Parathyroid adenoma (tissue), 2 donors: Measurements from ENCODE around the gene C2orf92.
"Not testable (repeated sequence)": the region's sequence is repeated elsewhere in the genome, so short reads cannot be mapped to it uniquely, and the experiment has no call there.

Experiments
- H2AFZ ChIP-seq: fragments of 300-600 bp; sonication (generic); one replicate; pipeline ENCODE4 v1.7.0; 2017; ENCODE audit warnings: antibody characterized with exemption, mild to moderate bottlenecking
- H3K27ac ChIP-seq: fragments of 300-600 bp; sonication (generic); one replicate; pipeline ENCODE4 v1.7.0; 2017
- H3K27me3 ChIP-seq: fragments of 300-600 bp; sonication (generic); one replicate; pipeline ENCODE4 v1.7.0; 2017; ENCODE audit warnings: low read length; ENCODE audit not compliant: control insufficient read depth, insufficient read depth
- H3K36me3 ChIP-seq: fragments of 300-600 bp; sonication (generic); one replicate; pipeline ENCODE4 v1.7.0; 2017; ENCODE audit warnings: low read length; ENCODE audit not compliant: control insufficient read depth, insufficient read depth
- H3K4me1 ChIP-seq: fragments of 300-600 bp; sonication (generic); one replicate; pipeline ENCODE4 v1.7.0; 2017; ENCODE audit warnings: control low read depth
- H3K4me2 ChIP-seq: fragments of 300-600 bp; sonication (generic); one replicate; pipeline ENCODE4 v1.7.0; 2017; ENCODE audit warnings: low read length
- H3K4me3 ChIP-seq: fragments of 300-600 bp; sonication (generic); one replicate; pipeline ENCODE4 v1.7.0; 2017; ENCODE audit warnings: low read depth, low read length
- H3K79me2 ChIP-seq: fragments of 300-600 bp; sonication (generic); one replicate; pipeline ENCODE4 v1.7.0; 2017; ENCODE audit warnings: control low read depth
- H3K9ac ChIP-seq: fragments of 300-600 bp; sonication (generic); one replicate; pipeline ENCODE4 v1.7.0; 2017; ENCODE audit warnings: mild to moderate bottlenecking
- H3K9me3 ChIP-seq: fragments of 300-600 bp; sonication (generic); one replicate; pipeline ENCODE4 v1.7.0; 2017; ENCODE audit warnings: low read length; ENCODE audit not compliant: control insufficient read depth
- CTCF ChIP-seq: fragments of 300-600 bp; sonication (generic); IDR thresholded peaks from one replicate; pipeline ENCODE4 v1.7.0; 2017; ENCODE audit warnings: antibody characterized with exemption, mild to moderate bottlenecking
- donor health status: primary hyperparathyroidism.

The C2orf92 gene

GRCh38 chr2:97711394-97711711 lies 41.8 kb downstream of the C2orf92 start:
- no peak overlapping the region for H3K4me3 ChIP-seq
- H3K79me2 ChIP-seq, result no peaks in the 10 kb centered on the region
- no peaks in the 10 kb centered on the region for H3K9me3 ChIP-seq
- no peaks in the 10 kb centered on the region for H3K27me3 ChIP-seq
- H3K9ac ChIP-seq, result no peak overlapping the region
- peak overlapping the region; percentile 5 for H3K4me2 ChIP-seq
- H3K27ac ChIP-seq, result no peak overlapping the region
- H3K36me3 ChIP-seq, result no peaks in the 10 kb centered on the region
- no peak overlapping the region for H2AFZ ChIP-seq
- peaks cover 9% of the 10 kb centered on the region for H3K4me1 ChIP-seq
- no peak for TF ChIP-seq CTCF

GRCh38 chr2:97712175-97712574 lies 42.7 kb downstream of the C2orf92 start:
- not testable (repeated sequence) for H3K27ac ChIP-seq, H3K4me1 ChIP-seq, H3K9ac ChIP-seq, H2AFZ ChIP-seq, H3K4me2 ChIP-seq, H3K9me3 ChIP-seq, H3K4me3 ChIP-seq, H3K36me3 ChIP-seq, H3K79me2 ChIP-seq, H3K27me3 ChIP-seq

- no peak overlapping the region for H3K9ac ChIP-seq
- H3K4me3 ChIP-seq, result no peak overlapping the region
- no peak overlapping the region for H3K27ac ChIP-seq
- no peaks in the 10 kb centered on the region for H3K79me2 ChIP-seq
- no peaks in the 10 kb centered on the region for H3K9me3 ChIP-seq
- H2AFZ ChIP-seq, result peak overlapping the region; percentile 56
- H3K27me3 ChIP-seq, result no peaks in the 10 kb centered on the region
- H3K4me2 ChIP-seq, result no peak overlapping the region
- no peaks in the 10 kb centered on the region for H3K36me3 ChIP-seq
- H3K4me1 ChIP-seq, result peaks cover 9% of the 10 kb centered on the region
- no peak for TF ChIP-seq CTCF
Measured at GRCh38 chr2:97712693-97713295, 43.3 kb downstream of the C2orf92 start.

GRCh38 chr2:97713296-97714083 lies 44.0 kb downstream of the C2orf92 start, which contains the start of gene ZAP70:
Gene ZAP70 (plus strand): TSS chr2:97713576. CDS start chr2:97724037, 10,461 bp downstream.
- H3K27ac ChIP-seq, result no peak within 1 kb of the TSS
- H3K9ac ChIP-seq, result no peak within 1 kb of the TSS

More at GRCh38 chr2:97713296-97714083, 44.0 kb downstream of the C2orf92 start, which contains the start of gene ZAP70:
- H3K4me2 ChIP-seq, result no peak within 1 kb of the TSS
- no peak for TF ChIP-seq CTCF
- no peaks in the 10 kb centered on the region for H3K36me3 ChIP-seq
- peaks cover 9% of the 10 kb centered on the region for H3K4me1 ChIP-seq
- no peaks in the 10 kb centered on the region for H3K9me3 ChIP-seq
- H3K79me2 ChIP-seq, result no peaks in the 10 kb centered on the region
- H2AFZ ChIP-seq, result peak within 1 kb of the TSS; percentile 56
- H3K27me3 ChIP-seq, result no peaks in the 10 kb centered on the region
- H3K4me3 ChIP-seq, result no peak within 1 kb of the TSS
